CD14-positive monocyte (primary cell): ENCODE measurements around the gene PTPRO. TPM values are rescaled to one million over a fixed set of nuclear protein-coding genes. Genes with fewer than 3 reads are reported as not detected.

ENCODE experiments used
- DNase-seq, 3 donors: peaks; one replicate each; pipeline ENCODE4 v3.0.0-alpha.2; 2011 to 2022
- H2AFZ ChIP-seq: 2 replicates; pipeline ENCODE4 v1.6.0; 2012; ENCODE audit warnings: mild to moderate bottlenecking, low read depth, low read length, inconsistent platforms; ENCODE audit not compliant: insufficient read depth, poor library complexity, severe bottlenecking
- H3K27ac ChIP-seq, 2 donors: 1 replicate in 1 of 2; 2 replicates in 1 of 2; pipeline ENCODE4 v1.5.1; 2012 to 2013; ENCODE audit warnings: low read length in 2 of 2, control low read depth in 1 of 2, inconsistent platforms in 1 of 2, low read depth in 1 of 2, mild to moderate bottlenecking in 1 of 2
- H3K27me3 ChIP-seq, 2 donors: one replicate each; pipeline versions ENCODE4 v1.6.0 to v1.6.1; 2011 to 2013; ENCODE audit warnings: low read length in 2 of 2; ENCODE audit not compliant: control insufficient read depth in 2 of 2, insufficient read depth in 2 of 2
- H3K36me3 ChIP-seq, 2 donors: replicated peaks in 1 of 2; 1 replicate in 1 of 2; 2 replicates in 1 of 2; pipeline versions ENCODE4 v1.5.1 to v1.6.1; 2012 to 2013; ENCODE audit warnings: low read length in 2 of 2, control low read depth in 1 of 2, inconsistent platforms in 1 of 2, mild to moderate bottlenecking in 1 of 2; ENCODE audit not compliant: insufficient read depth in 2 of 2, control insufficient read depth in 1 of 2
- H3K4me1 ChIP-seq, 2 donors: 1 replicate in 1 of 2; 2 replicates in 1 of 2; pipeline versions ENCODE4 v1.5.1 to v1.6.1; 2012 to 2013; ENCODE audit warnings: low read length in 2 of 2, control low read depth in 1 of 2, inconsistent platforms in 1 of 2, mild to moderate bottlenecking in 1 of 2, moderate library complexity in 1 of 2; ENCODE audit not compliant: insufficient read depth in 2 of 2, control insufficient read depth in 1 of 2
- H3K4me2 ChIP-seq: replicated peaks from 2 replicates; pipeline ENCODE3; 2012; ENCODE audit warnings: low read length, moderate library complexity, mild to moderate bottlenecking; ENCODE audit not compliant: poor library complexity, severe bottlenecking; ENCODE audit errors: extremely low read depth
- H3K4me3 ChIP-seq, 3 experiments: fragments of 200-600 bp in 1 of 3; sonication (generic) in 1 of 3; replicated peaks in 1 of 3; 1 replicate in 2 of 3; 2 replicates in 1 of 3; pipeline ENCODE4 v1.5.1; 2011 to 2013; ENCODE audit warnings: low read length in 3 of 3, mild to moderate bottlenecking in 3 of 3, control low read depth in 2 of 3, low read depth in 2 of 3, inconsistent platforms in 1 of 3, moderate library complexity in 1 of 3
- H3K79me2 ChIP-seq: 2 replicates; pipeline ENCODE4 v1.6.0; 2012; ENCODE audit warnings: mild to moderate bottlenecking, control low read depth, inconsistent platforms, low read length, moderate library complexity; ENCODE audit not compliant: insufficient read depth
- H3K9ac ChIP-seq: 2 replicates; pipeline ENCODE4 v1.6.0; 2017; ENCODE audit warnings: low read length, mild to moderate bottlenecking; ENCODE audit not compliant: insufficient read depth, poor library complexity, severe bottlenecking
- H3K9me3 ChIP-seq, 2 donors: replicated peaks in 1 of 2; 1 replicate in 1 of 2; 2 replicates in 1 of 2; pipeline versions ENCODE4 v1.5.1 to v1.6.1; 2012 to 2013; ENCODE audit warnings: low read length in 2 of 2, control low read depth in 1 of 2; ENCODE audit not compliant: control insufficient read depth in 1 of 2, insufficient read depth in 1 of 2
- H4K20me1 ChIP-seq: 2 replicates; pipeline ENCODE4 v1.6.0; 2012; ENCODE audit warnings: mild to moderate bottlenecking, low read length, control low read depth, moderate library complexity; ENCODE audit not compliant: insufficient read depth
- H3K27ac Mint-ChIP-seq, 7 donors: one replicate each; pipeline ENCODE4 v1.8.0; 2020; ENCODE audit warnings: mild to moderate bottlenecking in 7 of 7, mixed read lengths in 7 of 7, moderate library complexity in 6 of 7, inconsistent platforms in 2 of 7
- H3K27me3 Mint-ChIP-seq, 3 donors: one replicate each; pipeline ENCODE4 v1.8.0; 2021 to 2022; ENCODE audit warnings: low read depth in 3 of 3, mild to moderate bottlenecking in 3 of 3, mixed read lengths in 3 of 3, moderate library complexity in 3 of 3, inconsistent platforms in 1 of 3
- H3K36me3 Mint-ChIP-seq, 2 donors: one replicate each; pipeline ENCODE4 v1.8.0; 2020; ENCODE audit warnings: mixed read lengths in 2 of 2, inconsistent platforms in 1 of 2, mild to moderate bottlenecking in 1 of 2
- H3K4me1 Mint-ChIP-seq: one replicate; pipeline ENCODE4 v1.8.0; 2020; ENCODE audit warnings: mild to moderate bottlenecking, mixed read lengths
- H3K4me3 Mint-ChIP-seq, 2 donors: one replicate each; pipeline ENCODE4 v1.8.0; 2020; ENCODE audit warnings: mild to moderate bottlenecking in 2 of 2, mixed read lengths in 2 of 2, moderate library complexity in 1 of 2
- H3K9me3 Mint-ChIP-seq, 7 donors: one replicate each; pipeline ENCODE4 v1.8.0; 2020 to 2022; ENCODE audit warnings: mixed read lengths in 7 of 7, mild to moderate bottlenecking in 6 of 7, moderate library complexity in 6 of 7, inconsistent platforms in 2 of 7
- WGBS: methylation state at CpG from one replicate; pipeline ENCODE4 v1.1.5; 2013; ENCODE audit warnings: missing lambda C conversion rate; ENCODE audit not compliant: insufficient coverage; 5-methylcytosine and 5-hydroxymethylcytosine counted together
- intact Hi-C, 2 donors: fragments of 100-400 bp; cut with micrococcal nuclease; formaldehyde crosslinking; loops; one replicate each; pipeline versions ENCODE4 v1.15.0 to v1.15.1; 2023
- polyA plus RNA-seq, 3 donors: library from polyadenylated mRNA; depleted of rRNA in 1 of 3; unstranded in 2 of 3; stranded (reverse) in 1 of 3; fragments of 300-500 nt in 2 of 3; fragments of >200 nt in 1 of 3; fragmentation: Illumina TruSeq in 2 of 3; gene quantifications; 1 replicate in 2 of 3; 2 replicates in 1 of 3; pipeline ENCODE4 v1.2.3, GENCODE V29; 2012 to 2021
- TF ChIP-seq, protein P1 (sequence below): fragments of 200-600 bp; IDR thresholded peaks from one replicate; pipeline ENCODE4 v1.8.0; 2022; ENCODE audit warnings: antibody characterized with exemption, mild to moderate bottlenecking

PTPRO gene
- polyA plus RNA-seq, 3 donors: 3.1 to 12.0 (median 4.7) TPM

DNA sequence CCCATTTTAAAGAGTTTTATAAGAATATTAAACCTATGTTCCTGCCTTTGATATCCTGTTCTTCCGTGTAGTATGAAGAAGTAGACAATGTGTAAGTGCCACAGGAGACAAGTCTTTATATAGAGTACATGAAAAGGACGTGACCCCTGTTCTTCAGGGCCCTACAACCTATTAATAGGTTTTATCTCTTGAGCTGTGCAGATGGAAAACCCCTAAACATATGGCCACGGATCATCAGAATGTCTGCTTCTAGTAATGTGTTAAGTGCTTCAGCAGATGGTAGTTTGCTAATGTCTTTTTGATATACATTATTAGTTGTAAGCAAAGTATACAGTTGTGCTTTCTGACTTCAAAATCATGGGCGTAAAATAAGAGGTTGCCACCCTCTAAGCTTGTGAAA is 228.5 kb downstream of the PTPRO start:
- peaks cover 0 to 2% (median 0%) of the 10 kb centered on the region in 7 donors for H3K9me3 Mint-ChIP-seq
- Histone ChIP-seq H3K9me3 (no peaks in the 10 kb centered on the region), H3K4me1 (peaks cover 19 to 30% of the 10 kb centered on the region in 2 donors), H3K4me2 (no peak overlapping the region), H4K20me1 (no peaks in the 10 kb centered on the region), H3K27ac (no peak overlapping the region), H3K4me3 (no peak overlapping the region), H3K9ac (no peak overlapping the region), H2AFZ (no peak overlapping the region), H3K27me3 (no peaks in the 10 kb centered on the region), H3K36me3 (peaks cover 15 to 49% of the 10 kb centered on the region in 2 donors), H3K79me2 (peaks cover 22% of the 10 kb centered on the region)
- H3K4me1 Mint-ChIP-seq: peaks cover 23% of the 10 kb centered on the region
- TF ChIP-seq, protein P1, sequence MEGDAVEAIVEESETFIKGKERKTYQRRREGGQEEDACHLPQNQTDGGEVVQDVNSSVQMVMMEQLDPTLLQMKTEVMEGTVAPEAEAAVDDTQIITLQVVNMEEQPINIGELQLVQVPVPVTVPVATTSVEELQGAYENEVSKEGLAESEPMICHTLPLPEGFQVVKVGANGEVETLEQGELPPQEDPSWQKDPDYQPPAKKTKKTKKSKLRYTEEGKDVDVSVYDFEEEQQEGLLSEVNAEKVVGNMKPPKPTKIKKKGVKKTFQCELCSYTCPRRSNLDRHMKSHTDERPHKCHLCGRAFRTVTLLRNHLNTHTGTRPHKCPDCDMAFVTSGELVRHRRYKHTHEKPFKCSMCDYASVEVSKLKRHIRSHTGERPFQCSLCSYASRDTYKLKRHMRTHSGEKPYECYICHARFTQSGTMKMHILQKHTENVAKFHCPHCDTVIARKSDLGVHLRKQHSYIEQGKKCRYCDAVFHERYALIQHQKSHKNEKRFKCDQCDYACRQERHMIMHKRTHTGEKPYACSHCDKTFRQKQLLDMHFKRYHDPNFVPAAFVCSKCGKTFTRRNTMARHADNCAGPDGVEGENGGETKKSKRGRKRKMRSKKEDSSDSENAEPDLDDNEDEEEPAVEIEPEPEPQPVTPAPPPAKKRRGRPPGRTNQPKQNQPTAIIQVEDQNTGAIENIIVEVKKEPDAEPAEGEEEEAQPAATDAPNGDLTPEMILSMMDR: no peak
- H3K27ac Mint-ChIP-seq: no peak overlapping the region
- no peak for DNase-seq
- no peaks in the 10 kb centered on the region for H3K27me3 Mint-ChIP-seq
- peaks cover 43 to 53% of the 10 kb centered on the region in 2 donors for H3K36me3 Mint-ChIP-seq
- intact Hi-C loops: no loop called here
- H3K4me3 Mint-ChIP-seq: no peak overlapping the region
- WGBS: no CpG with 5 or more reads among the region's 4 CpGs

DNA sequence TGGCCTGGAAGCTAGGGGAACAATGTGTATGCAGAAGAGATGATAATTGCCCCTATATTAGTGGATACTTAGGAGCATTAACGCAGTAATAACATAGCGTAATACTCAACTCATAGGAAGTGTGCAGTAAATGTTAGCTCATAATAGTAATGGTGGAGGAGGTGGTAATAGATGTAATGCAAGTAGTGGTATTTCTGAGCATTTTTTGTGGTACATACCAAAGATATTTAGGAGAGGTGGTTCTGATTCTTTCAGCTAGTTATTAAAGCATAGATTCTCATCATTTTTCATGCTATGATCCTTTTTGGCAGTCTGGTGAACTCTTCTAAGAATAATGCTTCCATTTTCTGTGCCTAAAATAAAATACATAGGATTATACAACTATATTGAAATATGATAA is 233.1 kb downstream of the PTPRO start:
- H4K20me1 ChIP-seq: no peaks in the 10 kb centered on the region
- no peaks in the 10 kb centered on the region for H3K9me3 ChIP-seq
- no peaks in the 10 kb centered on the region for H3K4me1 ChIP-seq
- H3K79me2 ChIP-seq: no peaks in the 10 kb centered on the region
- DNase-seq: no peak
- no peak overlapping the region for H2AFZ ChIP-seq
- Mint-ChIP-seq H3K36me3 (peaks cover 61 to 68% of the 10 kb centered on the region in 2 donors), H3K27me3 (peaks cover 0 to 2% (median 0%) of the 10 kb centered on the region in 3 donors), H3K9me3 (peaks cover 0 to 2% (median 0%) of the 10 kb centered on the region in 7 donors), H3K4me3 (no peak overlapping the region), H3K4me1 (no peaks in the 10 kb centered on the region), H3K27ac (no peak overlapping the region)
- no CpG with 5 or more reads among the region's 2 CpGs for WGBS
- H3K27me3 ChIP-seq: no peaks in the 10 kb centered on the region
- H3K27ac ChIP-seq: no peak overlapping the region
- H3K9ac ChIP-seq: no peak overlapping the region
- no peak overlapping the region for H3K4me3 ChIP-seq
- TF ChIP-seq, protein P1: no peak
- H3K4me2 ChIP-seq: no peak overlapping the region
- intact Hi-C loops: no loop called here
- peaks cover 36 to 72% of the 10 kb centered on the region in 2 donors for H3K36me3 ChIP-seq
